GM12801 (cell line): ENCODE measurements around the gene SAMM50.

Source experiments
- TF ChIP-seq, protein P1 (sequence below): IDR thresholded peaks from one replicate; pipeline ENCODE4 v1.5.1; 2011; ENCODE audit warnings: control low read depth; ENCODE audit not compliant: insufficient read length; ENCODE audit errors: extremely low read depth

Gene SAMM50

DNA sequence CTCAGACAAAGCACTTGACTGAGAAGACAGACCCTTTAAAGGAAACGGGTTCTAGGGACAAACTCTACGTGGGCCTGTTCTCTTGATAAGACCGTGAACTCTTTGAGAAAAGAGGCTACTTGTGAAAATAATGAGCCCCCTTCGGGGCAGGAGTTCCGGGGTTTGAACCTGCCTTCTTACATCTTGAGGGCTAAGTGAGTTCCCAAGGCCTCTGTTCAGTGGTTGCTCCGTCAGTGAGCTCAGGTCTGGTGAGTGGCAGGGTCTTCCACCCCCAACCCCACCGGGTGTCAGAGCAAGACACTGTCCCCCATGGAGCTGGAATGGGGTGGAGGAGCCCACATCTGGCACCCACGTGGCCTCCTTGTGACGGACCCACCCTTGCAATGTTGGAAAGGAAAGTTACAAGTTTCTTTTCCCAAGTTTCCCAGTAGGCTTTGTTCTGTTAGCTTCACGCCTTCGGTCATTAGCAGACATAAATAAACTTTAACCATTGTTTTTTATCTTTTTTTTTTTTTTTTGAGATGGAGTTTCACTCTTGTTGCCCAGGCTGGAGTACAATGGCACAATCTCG is 6.3 kb upstream of the SAMM50 start:
- TF ChIP-seq, protein P1, sequence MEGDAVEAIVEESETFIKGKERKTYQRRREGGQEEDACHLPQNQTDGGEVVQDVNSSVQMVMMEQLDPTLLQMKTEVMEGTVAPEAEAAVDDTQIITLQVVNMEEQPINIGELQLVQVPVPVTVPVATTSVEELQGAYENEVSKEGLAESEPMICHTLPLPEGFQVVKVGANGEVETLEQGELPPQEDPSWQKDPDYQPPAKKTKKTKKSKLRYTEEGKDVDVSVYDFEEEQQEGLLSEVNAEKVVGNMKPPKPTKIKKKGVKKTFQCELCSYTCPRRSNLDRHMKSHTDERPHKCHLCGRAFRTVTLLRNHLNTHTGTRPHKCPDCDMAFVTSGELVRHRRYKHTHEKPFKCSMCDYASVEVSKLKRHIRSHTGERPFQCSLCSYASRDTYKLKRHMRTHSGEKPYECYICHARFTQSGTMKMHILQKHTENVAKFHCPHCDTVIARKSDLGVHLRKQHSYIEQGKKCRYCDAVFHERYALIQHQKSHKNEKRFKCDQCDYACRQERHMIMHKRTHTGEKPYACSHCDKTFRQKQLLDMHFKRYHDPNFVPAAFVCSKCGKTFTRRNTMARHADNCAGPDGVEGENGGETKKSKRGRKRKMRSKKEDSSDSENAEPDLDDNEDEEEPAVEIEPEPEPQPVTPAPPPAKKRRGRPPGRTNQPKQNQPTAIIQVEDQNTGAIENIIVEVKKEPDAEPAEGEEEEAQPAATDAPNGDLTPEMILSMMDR, result no peak

- TF ChIP-seq, protein P1, result no peak
Observed at GRCh38 chr22:43951391-43951790, 3.9 kb upstream of the SAMM50 start.

GRCh38 chr22:43951966-43952365 is 3.3 kb upstream of the SAMM50 start:
- TF ChIP-seq, protein P1, result no peak

GRCh38 chr22:43953988-43954785 is 1.1 kb upstream of the SAMM50 start:
- TF ChIP-seq, protein P1, result no peak

DNA sequence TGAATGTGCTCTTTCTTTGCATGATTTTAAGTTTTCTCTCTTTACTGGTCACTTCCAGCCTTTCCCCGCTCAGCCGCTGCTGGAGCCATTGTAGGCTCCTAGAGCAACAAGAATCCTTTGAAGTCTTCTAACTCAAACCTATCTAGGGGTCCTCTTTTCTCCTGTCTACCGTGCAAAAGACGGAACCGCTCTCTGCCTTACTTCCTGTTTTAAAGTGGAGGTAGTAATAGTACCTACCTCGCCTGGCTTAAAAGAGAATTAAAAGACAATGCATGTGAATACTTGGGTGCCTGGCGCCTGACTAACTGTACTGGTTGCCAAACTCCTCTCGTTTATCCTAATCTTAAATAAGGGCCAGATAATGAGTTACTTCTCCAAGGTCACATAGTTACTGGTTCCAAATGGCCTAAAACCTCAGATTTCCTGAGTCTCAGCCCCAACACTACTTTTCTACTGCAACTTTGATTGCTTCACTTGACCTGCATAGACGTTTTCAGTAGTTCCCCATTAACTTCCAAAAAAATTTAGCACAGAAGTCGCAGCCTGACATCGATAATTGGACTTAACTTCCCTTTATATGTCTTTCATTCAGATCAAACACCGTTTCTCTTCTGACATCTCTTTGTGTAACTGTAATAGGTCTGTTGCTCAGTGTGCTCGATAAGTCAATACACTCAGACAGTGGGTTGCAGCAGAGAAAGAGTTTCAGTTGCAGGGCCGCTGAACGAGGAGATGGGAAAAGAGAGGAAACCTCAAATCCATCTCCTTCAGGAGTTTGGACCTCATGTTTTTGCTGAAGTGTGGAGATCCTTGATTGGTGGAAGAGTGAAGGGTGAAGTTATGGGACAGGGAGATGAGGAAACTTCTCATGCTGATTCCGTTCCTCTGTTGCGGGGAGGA is 891 bp downstream of the SAMM50 start:
- TF ChIP-seq, protein P1, result no peak

- TF ChIP-seq, protein P1, result no peak
Observed at GRCh38 chr22:43956805-43957463, 1.7 kb downstream of the SAMM50 start.

DNA sequence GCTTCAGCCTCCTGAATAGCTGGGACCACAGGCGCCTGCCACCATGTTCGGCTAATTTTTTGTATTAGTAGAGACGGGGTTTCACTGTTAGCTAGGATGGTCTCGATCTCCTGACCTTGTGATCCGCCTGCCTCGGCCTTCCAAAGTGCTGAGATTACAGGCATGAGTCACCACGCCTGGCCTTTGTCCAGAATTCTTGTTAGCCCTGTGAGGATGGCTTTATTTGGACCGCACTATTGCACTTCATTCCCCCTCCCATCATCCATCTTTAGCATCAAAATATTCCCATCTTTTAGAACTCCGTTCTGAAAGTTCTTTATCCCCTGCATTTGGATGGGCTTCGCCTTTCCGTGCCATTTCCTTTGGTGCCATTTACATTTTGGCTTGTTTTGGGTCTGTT is 2.6 kb downstream of the SAMM50 start:
- TF ChIP-seq, protein P1, result no peak
